Right cardiac atrium (tissue), 5 donors: Measurements from ENCODE around the gene CYP2R1. TPM values are rescaled to one million over a fixed set of nuclear protein-coding genes. Genes with fewer than 3 reads are reported as not detected.
"Not testable (repeated sequence)": the region's sequence is repeated elsewhere in the genome, so short reads cannot be mapped to it uniquely, and the experiment has no call there.

Source experiments
- ATAC-seq, 2 donors: fragments of 200-7000 bp; cut with Tn5 transposase; one replicate each; pipeline versions ENCODE4 v1.8.0 to v1.9.1; 2020; ENCODE audit warnings: moderate library complexity in 2 of 2, mild to moderate bottlenecking in 1 of 2
- DNase-seq, 3 donors: peaks; one replicate each; pipeline ENCODE4 v3.0.0-alpha.2; 2020
- H3K27ac ChIP-seq: one replicate; pipeline ENCODE4 v1.5.1; 2013; ENCODE audit warnings: mild to moderate bottlenecking, low read length, control low read depth, moderate library complexity
- H3K27me3 ChIP-seq: one replicate; pipeline ENCODE4 v1.6.1; 2013; ENCODE audit not compliant: control insufficient read depth, insufficient read depth
- H3K4me1 ChIP-seq: one replicate; pipeline ENCODE4 v1.6.1; 2013; ENCODE audit warnings: low read length; ENCODE audit not compliant: control insufficient read depth, insufficient read depth
- H3K4me3 ChIP-seq: one replicate; pipeline ENCODE4 v1.5.1; 2013; ENCODE audit warnings: low read length, control low read depth
- H3K9me3 ChIP-seq: one replicate; pipeline ENCODE4 v1.6.1; 2013; ENCODE audit warnings: low read length; ENCODE audit not compliant: control insufficient read depth
- WGBS: extraction: QIAGEN DNeasy Blood & Tissue Kit; methylation state at CpG from one replicate; pipeline ENCODE4 v1.1.7; 2013; 5-methylcytosine and 5-hydroxymethylcytosine counted together
- intact Hi-C, 4 donors: fragments of 100-400 bp; cut with DNase I; formaldehyde crosslinking; loops; one replicate each; pipeline versions ENCODE4 v1.11.0 to v1.14.0; 2022 to 2023
- polyA plus RNA-seq: library from polyadenylated mRNA; stranded (reverse); fragments of 200-250 nt; gene quantifications from one replicate; pipeline ENCODE4 v1.2.3, GENCODE V29; 2013
- total RNA-seq, 4 donors: library from RNA; stranded (reverse); fragmentation: NEBNext Ultra II Directional; extraction: Animal tissue kit (Norgen Biotek cat#: 25700); gene quantifications; one replicate each; pipeline ENCODE4 v1.2.1, GENCODE V29; 2021
- donor health status: healthy with polysubstance abuse.
- donor health status: DM: no; HTN: yes; CAD: no.
- donor health status: DM: no; HTN: no; CAD: no.
- donor health status: DM: no; HTN: yes; CAD: no; lungs with severe emphysema.
- donor health status: DM: yes; HTN: yes; CAD: no.

CYP2R1 gene
- total and polyA plus RNA-seq, 5 donors: 7.7 to 9.8 (median 8.9) TPM

GRCh38 chr11:14892577-14892976, 546 bp upstream of the CYP2R1 start:
- DNase-seq: no peak
- ATAC-seq: no peak
- Histone ChIP-seq H3K27ac (no peak overlapping the region), H3K4me1 (no peaks in the 10 kb centered on the region), H3K4me3 (peak overlapping the region; percentile 71), H3K9me3 (no peaks in the 10 kb centered on the region), H3K27me3 (no peaks in the 10 kb centered on the region)
- intact Hi-C loops: loop anchor here in 2 of 4 donors (5.0 to 10.0 kb wide), 2 partner anchors 248 to 370 kb away; partner anchors contain the start of genes PDE3B (in 2 of the 2) and PSMA1 (in 1 of the 2)
- 85% methylated on average over 2 of the region's 2 CpGs for WGBS

DNA sequence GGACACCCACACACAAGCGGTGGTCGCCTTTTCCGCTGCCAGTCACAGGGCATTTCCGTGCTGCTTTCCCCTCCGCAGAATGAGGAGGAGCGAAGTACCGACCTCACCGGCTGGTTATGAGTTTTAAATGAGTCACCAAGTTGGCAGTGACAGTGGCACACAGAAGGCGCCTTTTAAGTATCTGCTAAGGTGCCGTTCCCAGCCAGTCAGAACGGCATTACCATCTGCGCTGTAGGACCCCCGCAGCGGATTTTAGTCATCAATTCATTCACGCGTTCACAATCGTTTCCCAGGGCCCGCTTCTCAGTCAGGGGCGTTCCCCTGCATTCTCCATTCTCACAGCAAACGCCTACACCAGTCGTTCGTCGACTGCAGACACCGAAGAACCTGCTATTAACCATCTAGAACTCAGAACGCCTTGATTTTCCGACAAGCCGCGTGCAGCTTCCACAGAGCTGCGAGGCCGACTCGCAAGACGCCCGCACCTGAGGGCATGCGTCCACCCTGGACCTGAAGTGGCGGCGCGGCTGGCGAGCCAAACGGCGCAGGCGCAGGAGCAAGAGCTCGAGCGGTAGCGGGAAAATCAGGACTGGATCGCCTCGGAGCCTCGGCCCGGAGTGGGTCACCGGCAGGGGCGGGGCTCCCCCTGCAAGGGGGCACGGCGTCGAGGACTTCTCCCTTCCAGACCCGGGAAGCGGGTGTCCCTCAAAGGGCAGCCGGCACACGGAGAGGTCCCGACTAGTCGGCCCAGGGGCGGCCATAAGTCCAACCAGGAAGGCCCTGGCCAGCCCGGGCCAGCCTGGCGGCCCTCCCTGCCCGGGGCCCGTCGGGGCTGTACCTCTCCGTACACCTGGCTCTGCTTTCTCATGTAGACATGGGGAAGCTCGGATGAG, 642 bp downstream of the CYP2R1 start:
- Histone ChIP-seq H3K9me3 (no peaks in the 10 kb centered on the region), H3K4me3 (peak overlapping the region; percentile 71), H3K4me1 (no peaks in the 10 kb centered on the region), H3K27me3 (no peaks in the 10 kb centered on the region), H3K27ac (peak overlapping the region; percentile 80)
- under 1% methylated on average over 67 of the region's 67 CpGs for WGBS
- intact Hi-C loops: loop anchor here in 2 of 4 donors (5.0 to 10.0 kb wide), 2 partner anchors 247 to 369 kb away; partner anchors contain the start of genes PDE3B (in 2 of the 2) and PSMA1 (in 1 of the 2)
- peak; percentile 91 to 92 for ATAC-seq
- peak; percentile 89 to 95 (median 94) for DNase-seq

GRCh38 chr11:14886513-14886912, 5.5 kb downstream of the CYP2R1 start:
- no peaks in the 10 kb centered on the region for H3K4me1 ChIP-seq
- WGBS: 26% methylated on average over 1 of the region's 1 CpG
- DNase-seq: no peak
- H3K9me3 ChIP-seq: no peaks in the 10 kb centered on the region
- intact Hi-C loops: no loop called here
- no peak for ATAC-seq
- H3K4me3 ChIP-seq: no peak overlapping the region
- no peaks in the 10 kb centered on the region for H3K27me3 ChIP-seq
- H3K27ac ChIP-seq: no peak overlapping the region

DNA sequence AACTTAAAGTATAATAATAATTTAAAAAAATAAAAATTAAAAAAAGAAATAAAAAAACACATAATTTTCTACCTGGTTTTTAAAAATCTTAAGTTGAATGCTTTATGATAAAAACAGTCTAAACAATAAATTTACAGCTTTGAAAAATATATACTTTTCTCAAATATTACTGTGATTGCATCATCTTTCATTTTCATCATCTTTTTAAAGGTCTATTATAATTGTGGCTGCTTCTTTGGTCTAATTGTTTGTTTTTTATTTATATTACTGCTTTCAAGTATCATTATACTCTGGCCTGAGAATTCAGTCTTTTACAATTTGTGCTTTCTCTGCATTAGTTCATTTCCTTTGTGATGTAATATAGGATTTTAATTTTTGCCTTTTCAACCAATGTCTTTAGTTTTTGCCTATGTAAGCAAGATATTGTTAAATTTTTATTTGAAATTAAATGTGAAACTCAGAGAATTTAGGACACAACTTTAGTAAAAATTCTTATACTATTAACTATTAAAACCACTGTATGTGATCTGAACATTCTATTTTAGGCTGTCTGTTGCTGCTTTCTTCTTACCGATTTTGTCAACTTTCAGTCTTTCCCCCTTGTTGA, 7.3 kb downstream of the CYP2R1 start:
- Histone ChIP-seq H3K9me3 (no peaks in the 10 kb centered on the region), H3K27ac (no peak overlapping the region), H3K4me3 (no peak overlapping the region), H3K4me1 (no peaks in the 10 kb centered on the region), H3K27me3 (no peaks in the 10 kb centered on the region)
- ATAC-seq (no peak), DNase-seq (no peak)
- WGBS: 92% methylated on average over 1 of the region's 1 CpG
- intact Hi-C loops: no loop called here

DNA sequence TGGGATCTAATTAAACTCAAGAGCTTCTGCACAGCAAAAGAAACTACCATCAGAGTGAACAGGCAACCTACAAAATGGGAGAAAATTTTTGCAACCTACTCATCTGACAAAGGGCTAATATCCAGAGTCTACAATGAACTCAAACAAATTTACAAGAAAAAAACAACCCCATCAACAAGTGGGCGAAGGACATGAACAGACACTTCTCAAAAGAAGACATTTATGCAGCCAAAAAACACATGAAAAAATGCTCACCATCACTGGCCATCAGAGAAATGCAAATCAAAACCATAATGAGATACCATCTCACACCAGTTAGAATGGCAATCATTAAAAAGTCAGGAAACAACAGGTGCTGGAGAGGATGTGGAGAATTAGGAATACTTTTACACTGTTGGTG, 8.3 kb downstream of the CYP2R1 start:
- H3K4me1 ChIP-seq, DNase-seq, H3K4me3 ChIP-seq, ATAC-seq, H3K27me3 ChIP-seq, H3K9me3 ChIP-seq, intact Hi-C loops, H3K27ac ChIP-seq: not testable (repeated sequence)
- WGBS: 94% methylated on average over 1 of the region's 1 CpG

- WGBS: 95% methylated on average over 1 of the region's 1 CpG
- Histone ChIP-seq H3K4me1 (no peaks in the 10 kb centered on the region), H3K4me3 (no peak overlapping the region), H3K9me3 (no peaks in the 10 kb centered on the region), H3K27me3 (no peaks in the 10 kb centered on the region), H3K27ac (no peak overlapping the region)
- ATAC-seq (no peak), DNase-seq (no peak)
- intact Hi-C loops: no loop called here
These were observed 9.8 kb downstream of the CYP2R1 start for GRCh38 chr11:14882196-14882595.

DNA sequence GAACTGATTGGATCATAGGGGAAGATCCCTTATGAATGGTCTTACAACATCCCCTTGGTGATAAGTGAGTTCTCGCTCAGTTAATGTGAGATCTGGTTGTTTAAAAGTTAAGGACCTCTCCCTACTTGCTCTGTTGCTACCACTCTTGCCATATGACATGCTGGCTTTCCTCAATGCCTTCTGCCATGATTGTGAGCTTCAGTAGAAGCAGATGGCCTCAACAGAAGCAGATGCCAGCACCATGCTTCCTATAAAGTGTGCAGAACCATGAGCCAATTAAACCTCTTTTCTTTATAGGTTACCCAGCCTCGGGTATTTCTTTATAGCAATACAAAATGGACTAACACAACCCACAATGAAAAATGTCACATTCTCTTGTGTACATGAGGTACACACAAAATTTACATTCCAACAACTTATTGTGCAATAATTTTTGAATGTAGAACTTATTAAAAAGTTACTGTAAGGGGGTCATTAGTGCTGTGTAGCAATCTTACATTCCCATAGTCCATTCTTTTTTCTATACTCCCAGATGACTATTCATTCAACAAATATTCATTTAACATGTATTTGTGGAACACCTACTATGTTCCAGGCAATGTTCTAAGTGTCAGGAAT, 10.3 kb downstream of the CYP2R1 start:
- no peaks in the 10 kb centered on the region for H3K27me3 ChIP-seq
- intact Hi-C loops: no loop called here
- H3K4me3 ChIP-seq: no peak overlapping the region
- H3K27ac ChIP-seq: no peak overlapping the region
- H3K9me3 ChIP-seq: no peaks in the 10 kb centered on the region
- DNase-seq: no peak
- 96% methylated on average over 2 of the region's 2 CpGs for WGBS
- no peak for ATAC-seq
- no peaks in the 10 kb centered on the region for H3K4me1 ChIP-seq

DNA sequence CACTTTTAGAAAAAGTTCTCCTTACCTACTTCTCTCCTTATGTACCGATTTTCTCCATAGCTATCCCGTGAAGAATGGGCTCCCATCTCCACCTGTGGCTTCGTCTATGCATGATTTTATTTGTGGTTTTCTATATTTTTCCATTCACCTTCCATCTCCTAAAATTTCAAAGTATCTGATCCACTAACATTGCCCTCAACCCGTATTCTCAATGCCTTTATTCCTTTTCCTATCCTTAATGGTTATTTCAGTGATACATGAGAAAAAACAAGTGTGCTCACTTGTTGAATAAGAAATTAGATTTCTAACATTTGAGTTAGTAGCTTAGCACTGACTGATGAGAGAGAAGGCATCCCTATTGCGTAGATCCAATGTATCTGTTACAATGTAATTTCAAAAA, 16.9 kb downstream of the CYP2R1 start:
- WGBS: 99% methylated on average over 5 of the region's 5 CpGs
- H3K4me1 ChIP-seq: no peaks in the 10 kb centered on the region
- H3K4me3 ChIP-seq: no peak overlapping the region
- no peaks in the 10 kb centered on the region for H3K9me3 ChIP-seq
- DNase-seq (no peak), ATAC-seq (no peak)
- intact Hi-C loops: no loop called here
- no peak overlapping the region for H3K27ac ChIP-seq
- H3K27me3 ChIP-seq: no peaks in the 10 kb centered on the region

DNA sequence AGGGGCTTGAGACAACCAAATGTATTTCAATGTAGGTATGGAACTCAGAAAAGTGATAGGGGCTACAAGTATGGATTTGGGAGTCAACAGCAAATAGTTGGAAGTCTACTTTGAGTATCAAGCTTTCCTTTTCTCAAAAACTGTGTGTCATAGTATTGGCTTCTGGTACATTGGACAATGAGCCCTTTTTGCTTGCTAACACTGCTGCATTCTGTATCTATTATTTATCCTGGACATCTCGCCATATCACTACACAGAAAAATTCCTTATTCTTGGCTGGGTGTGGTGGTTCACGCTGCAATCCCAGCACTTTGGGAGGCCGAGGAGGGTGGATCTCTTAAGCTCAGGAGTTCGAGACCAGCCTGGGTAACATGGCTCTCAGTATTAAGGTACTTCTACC, 18.4 kb downstream of the CYP2R1 start:
- Histone ChIP-seq H3K4me3 (no peak overlapping the region), H3K27me3 (no peaks in the 10 kb centered on the region), H3K4me1 (no peaks in the 10 kb centered on the region), H3K27ac (no peak overlapping the region), H3K9me3 (no peaks in the 10 kb centered on the region)
- DNase-seq (no peak), ATAC-seq (no peak)
- intact Hi-C loops: no loop called here
- 82% methylated on average over 4 of the region's 4 CpGs for WGBS

DNA sequence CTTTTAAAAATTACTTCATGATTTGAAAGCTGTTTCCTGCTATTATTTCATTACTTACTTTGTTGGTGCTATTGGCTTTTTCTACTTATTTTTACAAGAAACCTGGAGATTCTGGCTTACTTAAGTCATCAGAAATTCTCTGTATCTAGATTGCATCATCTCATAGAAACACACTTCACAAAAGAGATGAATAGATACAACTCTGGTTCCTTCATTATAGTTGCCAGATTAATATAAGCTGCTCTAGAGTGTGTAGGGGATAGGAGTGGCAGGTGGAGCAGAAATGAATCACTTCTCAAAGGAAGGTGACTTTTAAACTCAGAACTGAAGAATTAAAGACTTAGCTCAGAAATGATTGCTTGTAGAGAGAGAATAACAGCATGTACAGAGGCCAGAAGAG, 20.0 kb downstream of the CYP2R1 start:
- no peak overlapping the region for H3K4me3 ChIP-seq
- H3K4me1 ChIP-seq: no peaks in the 10 kb centered on the region
- DNase-seq (no peak), ATAC-seq (no peak)
- no peak overlapping the region for H3K27ac ChIP-seq
- no peaks in the 10 kb centered on the region for H3K27me3 ChIP-seq
- intact Hi-C loops: no loop called here
- no peaks in the 10 kb centered on the region for H3K9me3 ChIP-seq

- ATAC-seq, intact Hi-C loops, H3K4me1 ChIP-seq, H3K27me3 ChIP-seq, DNase-seq, H3K9me3 ChIP-seq, H3K4me3 ChIP-seq, H3K27ac ChIP-seq: not testable (repeated sequence)
- 98% methylated on average over 4 of the region's 4 CpGs for WGBS
These were observed 28.3 kb downstream of the CYP2R1 start for GRCh38 chr11:14863775-14864174.
